ENCODE results near the gene INPP5F. TPM values are rescaled to one million over a fixed set of nuclear protein-coding genes. Genes with fewer than 3 reads are reported as not detected.

Gene INPP5F
- total and polyA plus RNA-seq, 10 donors: 6.0 to 16.2 (median 10.9) TPM

- no peaks in the 10 kb centered on the region for H3K27me3 ChIP-seq (replicated peaks in 1 of 7)
- WGBS, 5 donors: 71 to 87% (median 83%) methylated on average over 2 of the region's 2 CpGs
Observed at GRCh38 chr10:119781498-119781897, 55.6 kb downstream of the INPP5F start.

GRCh38 chr10:119782981-119783664 is 57.3 kb downstream of the INPP5F start:
- Histone ChIP-seq H3K36me3 (no peaks in the 10 kb centered on the region), H3K27ac (peak overlapping the region in 6 of 8 donors; percentile 7 to 49 (median 37)), H3K4me3 (peak overlapping the region in 1 of 8 donors; percentile 39), H3K27me3 (replicated peaks in 1 of 7) (no peaks in the 10 kb centered on the region), H3K9me3 (no peaks in the 10 kb centered on the region), H3K4me1 (peaks cover 0 to 43% (median 15%) of the 10 kb centered on the region in 6 donors)
- 75 to 91% (median 89%) methylated on average over 4 of the region's 4 CpGs for WGBS, 5 donors
- intact Hi-C loops (cut with DNase I; ENCODE audit: low total_unique reads): no loop called here
- DNase-seq: no peak
- TF ChIP-seq POLR2AphosphoS5 (IDR thresholded peaks at IDR 0.05) (no peak), POLR2A (IDR thresholded peaks at IDR 0.05) (no peak), CTCF (IDR thresholded peaks at IDR 0.05 in 8 of 11, conservative IDR thresholded peaks at IDR 0.05 in 3 of 11) (no peak)

More at GRCh38 chr10:119781498-119781897, 55.6 kb downstream of the INPP5F start:
- DNase-seq: no peak
- Histone ChIP-seq H3K36me3 (no peaks in the 10 kb centered on the region), H3K9me3 (no peaks in the 10 kb centered on the region), H3K4me1 (peaks cover 0 to 43% (median 15%) of the 10 kb centered on the region in 6 donors), H3K4me3 (no peak overlapping the region), H3K27ac (no peak overlapping the region)
- intact Hi-C loops (cut with DNase I; ENCODE audit: low total_unique reads): no loop called here
- no peak for TF ChIP-seq POLR2AphosphoS5 (IDR thresholded peaks at IDR 0.05)
- TF ChIP-seq POLR2A (IDR thresholded peaks at IDR 0.05): no peak
- no peak for TF ChIP-seq CTCF (IDR thresholded peaks at IDR 0.05 in 8 of 11, conservative IDR thresholded peaks at IDR 0.05 in 3 of 11)

GRCh38 chr10:119783665-119784027 is 57.8 kb downstream of the INPP5F start:
- WGBS, 5 donors: 30 to 44% (median 37%) methylated on average over 7 of the region's 7 CpGs
- no peaks in the 10 kb centered on the region for H3K36me3 ChIP-seq
- DNase-seq: no peak
- H3K27ac ChIP-seq: peak overlapping the region in 6 of 8 donors; percentile 7 to 49 (median 37)
- H3K27me3 ChIP-seq (replicated peaks in 1 of 7): no peaks in the 10 kb centered on the region
- no peak for TF ChIP-seq POLR2AphosphoS5 (IDR thresholded peaks at IDR 0.05)
- TF ChIP-seq POLR2A (IDR thresholded peaks at IDR 0.05): no peak
- TF ChIP-seq CTCF (IDR thresholded peaks at IDR 0.05 in 8 of 11, conservative IDR thresholded peaks at IDR 0.05 in 3 of 11): no peak
- no peaks in the 10 kb centered on the region for H3K9me3 ChIP-seq
- intact Hi-C loops (cut with DNase I; ENCODE audit: low total_unique reads): no loop called here
- H3K4me3 ChIP-seq: peak overlapping the region in 1 of 8 donors; percentile 39
- peaks cover 0 to 43% (median 15%) of the 10 kb centered on the region in 6 donors for H3K4me1 ChIP-seq

GRCh38 chr10:119784340-119785067 is 58.7 kb downstream of the INPP5F start:
- H3K27ac ChIP-seq: peak overlapping the region in 1 of 8 donors; percentile 40
- H3K4me3 ChIP-seq: no peak overlapping the region
- WGBS, 5 donors: 34 to 43% (median 39%) methylated on average over 7 of the region's 7 CpGs
- H3K4me1 ChIP-seq: peaks cover 0 to 43% (median 15%) of the 10 kb centered on the region in 6 donors
- DNase-seq: no peak
- H3K36me3 ChIP-seq: no peaks in the 10 kb centered on the region
- no peak for TF ChIP-seq POLR2A (IDR thresholded peaks at IDR 0.05)
- no peak for TF ChIP-seq CTCF (IDR thresholded peaks at IDR 0.05 in 8 of 11, conservative IDR thresholded peaks at IDR 0.05 in 3 of 11)
- no peak for TF ChIP-seq POLR2AphosphoS5 (IDR thresholded peaks at IDR 0.05)
- no peaks in the 10 kb centered on the region for H3K9me3 ChIP-seq
- intact Hi-C loops (cut with DNase I; ENCODE audit: low total_unique reads): no loop called here
- no peaks in the 10 kb centered on the region for H3K27me3 ChIP-seq (replicated peaks in 1 of 7)

All from spleen (tissue), 11 donors.